Astrocyte (in vitro differentiated cells and primary cell): ENCODE data around the gene SPNS3.

Source experiments
- EZH2 ChIP-seq: IDR thresholded peaks from 2 replicates; pipeline ENCODE4 v1.6.1; 2012; ENCODE audit warnings: mild to moderate bottlenecking, low read length, inconsistent platforms; ENCODE audit not compliant: insufficient read depth
- TF ChIP-seq, protein P1 (sequence below): IDR thresholded peaks from 2 replicates; pipeline ENCODE4 v1.5.1; 2011; ENCODE audit warnings: low read depth, mild to moderate bottlenecking, inconsistent platforms, low read length, moderate library complexity; ENCODE audit not compliant: insufficient read depth

DNA sequence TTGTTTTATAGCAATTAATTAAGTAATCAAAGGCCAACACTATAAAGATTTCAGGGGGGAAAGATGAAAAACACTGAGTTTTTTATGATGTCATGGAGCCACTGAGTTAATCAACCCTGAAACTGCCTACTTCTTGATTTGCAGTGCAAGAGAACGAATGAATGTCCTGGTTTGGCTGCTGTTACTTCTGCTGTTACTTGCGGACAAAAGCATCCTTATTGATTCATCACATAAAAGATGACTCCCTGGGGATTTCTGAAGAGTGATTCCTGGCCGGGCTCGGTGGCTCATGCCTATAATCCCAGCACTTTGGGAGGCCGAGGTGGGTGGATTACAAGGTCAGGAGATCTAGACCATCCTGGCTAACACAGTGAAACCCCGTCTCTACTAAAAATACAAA lies 10.9 kb upstream of the SPNS3 start:
- TF ChIP-seq, protein P1, sequence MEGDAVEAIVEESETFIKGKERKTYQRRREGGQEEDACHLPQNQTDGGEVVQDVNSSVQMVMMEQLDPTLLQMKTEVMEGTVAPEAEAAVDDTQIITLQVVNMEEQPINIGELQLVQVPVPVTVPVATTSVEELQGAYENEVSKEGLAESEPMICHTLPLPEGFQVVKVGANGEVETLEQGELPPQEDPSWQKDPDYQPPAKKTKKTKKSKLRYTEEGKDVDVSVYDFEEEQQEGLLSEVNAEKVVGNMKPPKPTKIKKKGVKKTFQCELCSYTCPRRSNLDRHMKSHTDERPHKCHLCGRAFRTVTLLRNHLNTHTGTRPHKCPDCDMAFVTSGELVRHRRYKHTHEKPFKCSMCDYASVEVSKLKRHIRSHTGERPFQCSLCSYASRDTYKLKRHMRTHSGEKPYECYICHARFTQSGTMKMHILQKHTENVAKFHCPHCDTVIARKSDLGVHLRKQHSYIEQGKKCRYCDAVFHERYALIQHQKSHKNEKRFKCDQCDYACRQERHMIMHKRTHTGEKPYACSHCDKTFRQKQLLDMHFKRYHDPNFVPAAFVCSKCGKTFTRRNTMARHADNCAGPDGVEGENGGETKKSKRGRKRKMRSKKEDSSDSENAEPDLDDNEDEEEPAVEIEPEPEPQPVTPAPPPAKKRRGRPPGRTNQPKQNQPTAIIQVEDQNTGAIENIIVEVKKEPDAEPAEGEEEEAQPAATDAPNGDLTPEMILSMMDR: no peak
- no peak for TF ChIP-seq EZH2
